Measurements from ENCODE around the gene AICDA. TPM values are rescaled to one million over a fixed set of nuclear protein-coding genes. Genes with fewer than 3 reads are reported as not detected.
"Not testable (repeated sequence)": the region's sequence is repeated elsewhere in the genome, so short reads cannot be mapped to it uniquely, and the experiment has no call there.

AICDA gene
- total RNA-seq, 1 donor from 2014 or later = 0.10 TPM

DNA sequence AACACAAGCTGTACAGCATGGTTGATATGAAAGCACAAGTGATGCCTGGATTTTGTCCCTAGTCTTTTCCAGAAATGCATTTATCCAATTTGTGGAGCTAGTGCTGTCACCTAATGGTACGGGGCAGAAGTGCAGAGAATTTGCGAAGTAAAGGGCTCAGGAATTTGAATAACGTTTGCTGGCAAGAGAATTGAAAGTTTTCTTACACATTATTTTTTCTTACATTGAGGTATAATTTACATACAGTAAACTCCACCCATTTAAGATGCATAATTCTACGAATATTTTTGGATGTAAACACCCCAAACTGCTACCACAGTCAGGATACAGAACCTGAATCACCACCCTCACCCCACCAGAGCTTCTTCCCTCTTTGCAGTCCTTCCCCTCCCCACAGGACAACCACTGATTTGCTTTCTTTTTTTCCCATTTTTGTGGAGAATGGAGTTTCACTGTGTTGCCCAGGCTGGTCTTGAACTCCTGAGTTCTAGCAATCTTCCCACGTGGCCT, 3.5 kb downstream of the AICDA start:
- peak; percentile 70 for DNase-seq

DNA sequence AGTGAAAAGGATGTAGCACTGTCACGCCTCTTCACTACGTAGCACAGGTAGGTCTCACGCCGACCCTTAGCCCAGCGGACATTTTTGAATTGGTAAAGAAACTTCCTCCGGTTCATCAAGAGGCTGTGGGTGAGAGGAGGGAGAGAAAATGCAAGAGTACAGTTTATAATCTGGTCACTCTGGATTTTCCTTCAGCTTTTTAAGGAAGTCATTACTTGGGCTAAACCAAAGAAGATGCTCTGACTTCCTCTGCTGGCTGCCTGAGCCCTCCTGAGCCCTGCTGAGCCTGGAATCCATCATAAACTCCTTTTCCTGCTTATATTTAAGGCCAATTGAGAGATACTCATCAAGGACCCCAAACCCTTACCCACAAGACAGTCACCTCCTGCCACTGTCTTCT, 5.8 kb downstream of the AICDA start:
- no peak for DNase-seq

DNA sequence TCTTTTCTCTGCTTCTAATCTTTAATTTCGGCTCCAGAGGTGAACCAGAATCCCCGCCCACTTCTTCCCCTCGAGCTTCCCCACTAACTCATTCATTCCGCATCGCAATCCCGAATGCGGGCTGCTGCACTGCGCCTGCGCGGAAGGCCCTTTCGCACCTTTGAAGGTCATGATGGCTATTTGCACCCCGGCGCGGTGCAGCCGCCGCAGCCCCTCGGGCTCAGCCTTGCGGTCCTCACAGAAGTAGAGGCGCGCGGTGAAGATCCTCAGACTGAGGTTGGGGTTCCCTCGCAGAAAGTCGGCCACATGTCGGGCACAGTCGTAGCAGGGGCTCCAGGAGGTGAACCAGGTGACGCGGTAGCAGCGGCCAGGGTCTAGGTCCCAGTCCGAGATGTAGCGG, 7.6 kb downstream of the AICDA start:
- no peak for DNase-seq

DNA sequence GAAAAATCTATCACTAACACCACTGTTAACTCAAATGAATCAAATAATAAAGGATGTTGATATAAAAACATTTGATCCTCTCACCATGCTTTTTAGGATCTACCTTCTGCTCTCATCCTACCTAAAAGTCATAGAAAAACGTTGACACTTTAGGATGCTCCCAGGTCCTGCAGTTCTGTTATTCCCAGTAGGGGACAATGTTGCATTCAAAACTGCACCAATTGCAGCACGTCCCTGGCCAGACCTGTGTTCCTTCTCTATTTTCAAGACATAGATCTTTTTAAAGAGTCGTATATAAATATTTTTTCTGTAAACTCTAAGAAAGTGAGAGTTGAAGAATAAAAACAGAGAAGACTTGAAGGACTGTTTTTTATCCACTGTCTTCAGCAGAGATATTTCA, 8.8 kb downstream of the AICDA start:
- no peak for DNase-seq

DNA sequence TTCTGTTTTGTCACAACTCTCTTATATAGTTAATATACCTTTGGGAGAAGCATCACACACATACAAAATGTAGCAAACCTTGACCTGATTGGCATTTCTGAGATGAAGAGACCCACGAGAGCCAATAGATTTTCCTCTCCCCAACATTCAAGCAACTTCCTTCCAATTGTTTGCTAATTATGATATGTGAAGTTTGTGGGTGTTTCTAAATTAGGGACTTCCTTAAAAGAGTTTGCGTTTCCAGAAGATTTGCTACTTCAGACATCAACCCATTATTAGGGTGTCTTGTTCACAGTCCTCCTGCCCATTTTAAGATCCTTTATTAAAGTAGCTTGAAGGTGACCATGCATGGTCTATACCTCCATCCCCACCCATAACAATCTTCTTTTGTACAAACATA, 9.4 kb downstream of the AICDA start:
- DNase-seq = no peak

DNA sequence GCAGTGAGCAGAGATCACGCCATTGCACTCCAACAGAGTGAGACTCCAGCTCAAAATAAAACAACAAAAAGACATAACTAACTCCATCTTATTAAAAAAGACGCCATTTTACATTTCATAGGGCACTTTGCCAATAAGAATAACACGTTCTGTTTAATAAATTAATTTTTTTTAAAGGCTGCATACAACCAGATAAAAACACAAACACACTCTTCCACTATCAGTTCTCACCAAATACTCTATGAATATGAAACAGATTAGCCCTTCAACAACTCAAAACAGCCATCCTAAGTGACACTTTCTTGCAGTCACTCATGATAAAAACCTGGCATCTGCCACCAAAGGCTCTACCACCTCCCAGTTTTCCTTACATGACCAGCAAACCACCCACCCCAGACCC, 16.1 kb downstream of the AICDA start:
- no peak for DNase-seq

DNA sequence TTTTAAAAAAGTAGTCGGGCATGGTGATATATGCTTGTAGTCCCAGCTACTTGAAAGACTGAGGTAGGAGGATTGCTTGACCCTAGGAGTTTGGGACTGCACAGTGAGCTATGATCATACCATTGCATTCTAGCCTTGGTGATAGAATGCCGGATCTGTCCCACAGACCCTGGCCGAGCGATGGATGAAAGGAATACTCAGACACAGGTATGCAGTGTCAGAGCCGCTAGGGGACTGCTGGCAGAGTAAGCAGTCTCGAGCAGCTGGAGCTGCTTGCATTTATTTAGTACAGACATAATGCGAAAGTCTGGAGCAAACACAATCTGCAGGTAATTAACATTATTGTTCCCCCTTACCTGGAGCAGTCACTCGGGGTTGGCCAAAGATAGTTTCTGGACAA, 18.6 kb downstream of the AICDA start:
- no peak for DNase-seq

DNA sequence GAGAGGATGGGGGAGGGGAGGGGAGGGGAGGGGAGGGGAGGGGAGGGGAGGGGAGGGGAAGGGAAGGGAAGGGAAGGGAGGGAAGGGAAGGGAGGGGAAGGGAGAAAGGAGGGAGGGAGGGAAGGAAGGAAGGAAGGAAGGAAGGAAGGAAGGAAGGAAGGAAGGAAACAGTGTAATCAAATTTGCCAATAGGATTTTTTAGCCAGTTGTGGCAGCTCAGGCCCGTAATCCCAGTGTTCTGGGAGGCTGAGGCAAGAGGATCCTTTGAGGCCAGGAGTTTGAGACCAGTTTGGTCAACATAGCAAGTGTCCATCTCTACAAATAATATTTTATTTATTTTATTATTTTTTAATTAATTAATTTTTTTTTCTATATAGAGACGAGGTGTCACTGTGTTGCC, 19.4 kb downstream of the AICDA start:
- no peak for DNase-seq

DNA sequence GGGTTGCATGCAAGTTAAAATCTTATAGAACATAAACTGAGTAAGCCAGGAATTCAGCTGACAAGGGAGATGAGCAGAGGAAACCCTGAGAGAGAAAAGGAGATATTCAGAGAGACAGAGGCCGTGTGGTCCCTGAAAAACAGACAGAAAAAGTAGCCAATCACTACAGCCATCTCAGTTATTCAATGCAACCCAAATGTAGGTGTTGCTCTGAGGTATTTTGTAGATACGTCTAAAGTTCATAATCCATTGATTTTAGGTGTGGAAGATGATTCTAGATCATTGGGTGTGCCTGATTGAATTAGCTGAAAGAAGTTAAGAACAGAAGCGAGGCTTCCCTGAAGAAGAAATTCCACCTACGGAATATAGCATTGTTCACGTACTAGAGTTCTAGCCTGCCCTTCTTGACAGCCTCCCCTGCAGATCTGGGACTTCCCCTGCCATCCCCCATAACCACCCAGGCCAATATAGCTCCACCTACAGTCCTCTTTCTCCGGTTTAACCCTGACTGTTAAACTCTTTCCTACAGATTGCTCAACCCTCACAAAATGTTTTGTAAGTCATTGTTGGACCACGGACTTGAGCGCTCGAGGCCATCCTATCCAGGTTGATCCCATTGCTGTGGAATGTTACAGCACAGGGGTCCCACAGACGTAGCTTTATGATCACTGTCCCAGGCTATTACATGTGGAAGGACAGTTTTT, 21.7 kb downstream of the AICDA start:
- DNase-seq = no peak

DNA sequence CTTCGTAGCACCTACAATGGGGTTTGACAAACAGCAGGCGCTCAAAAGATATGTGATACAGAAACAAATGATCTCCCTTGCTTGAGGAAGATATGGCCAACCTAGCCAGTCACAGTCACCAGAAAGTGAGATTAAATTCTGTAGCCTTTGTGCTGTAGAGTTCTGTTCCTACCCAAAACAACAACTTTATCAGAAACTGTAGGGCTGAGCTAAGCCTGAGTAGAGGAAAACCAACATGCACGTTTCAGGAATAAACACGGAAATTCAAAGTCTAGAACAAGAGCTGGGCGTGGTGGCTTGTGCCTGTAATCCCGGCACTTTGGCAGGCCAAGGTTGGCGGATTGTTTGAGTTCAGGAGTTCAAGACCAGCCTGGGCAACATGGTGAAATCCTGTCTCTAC, 23.0 kb downstream of the AICDA start:
- DNase-seq = no peak

DNA sequence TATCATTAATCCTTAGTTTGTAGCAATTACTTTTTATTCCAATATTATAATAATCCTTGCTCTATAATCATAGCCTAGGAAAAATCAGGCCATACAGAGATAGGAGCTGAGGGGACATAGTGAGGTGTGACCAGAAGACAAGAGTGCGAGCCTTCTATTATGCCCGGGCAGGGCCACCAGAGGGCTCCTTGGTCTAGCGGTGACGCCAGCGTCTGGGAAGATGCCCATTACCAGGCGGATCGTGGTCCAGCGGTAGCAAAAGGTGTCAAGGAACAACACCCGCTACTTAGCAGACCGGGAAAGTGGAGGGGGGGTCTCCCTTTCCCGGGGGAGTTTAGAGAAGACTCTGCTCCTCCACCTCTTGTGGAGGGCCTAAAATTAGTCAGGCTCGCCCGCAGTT, 28.2 kb downstream of the AICDA start:
- not testable (repeated sequence) for DNase-seq

DNA sequence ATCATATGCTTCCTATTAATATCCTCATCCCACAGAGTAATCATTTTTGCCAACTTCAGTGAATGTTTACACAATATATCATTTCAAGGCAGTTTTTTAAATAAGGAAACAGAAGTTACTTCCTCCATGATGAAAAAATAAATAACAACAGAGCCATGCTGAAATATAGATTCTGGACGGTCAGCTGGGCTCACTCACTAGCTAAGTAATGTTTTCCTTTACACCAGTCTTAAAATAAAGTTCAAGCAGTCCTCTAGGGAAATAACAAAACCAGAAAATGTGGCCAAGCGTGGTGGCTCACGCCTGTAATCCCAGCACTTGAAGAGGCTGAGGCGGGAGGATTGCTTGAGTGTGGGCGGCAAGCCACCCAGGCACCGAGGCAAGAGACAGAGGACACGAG, 28.7 kb downstream of the AICDA start:
- peak; percentile 3 for DNase-seq

DNA sequence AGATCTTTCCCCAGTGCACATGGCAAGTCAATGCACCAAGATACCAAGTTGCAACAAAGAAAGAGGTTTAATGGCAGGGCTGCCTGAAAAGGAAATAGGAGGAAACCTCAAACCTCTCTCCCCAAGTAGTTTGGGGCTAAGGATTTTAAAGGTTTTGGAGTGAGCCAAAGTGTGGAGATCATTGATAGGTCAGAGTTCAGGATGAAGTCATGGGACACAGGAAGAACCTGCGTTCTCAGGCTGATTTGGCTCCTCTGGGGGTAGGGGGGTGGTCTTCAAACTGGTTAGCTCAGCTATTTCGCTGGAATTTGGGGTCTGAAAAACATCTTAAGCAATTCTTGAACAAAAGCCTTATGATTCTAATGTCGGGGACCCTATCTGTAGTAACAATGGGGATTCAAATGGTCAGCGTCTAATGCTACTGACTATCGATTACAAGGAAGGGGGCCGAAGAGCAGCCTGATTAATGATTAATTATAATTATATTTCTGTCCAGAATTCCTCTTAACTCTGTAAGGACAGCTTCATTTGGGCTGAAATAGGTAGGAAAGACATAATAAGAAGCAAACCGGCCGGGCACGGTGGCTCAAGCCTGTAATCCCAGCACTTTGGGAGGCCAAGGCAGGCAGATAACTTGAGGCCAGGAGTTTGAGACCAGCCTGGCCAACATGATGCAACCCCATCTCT, 31.4 kb downstream of the AICDA start:
- DNase-seq = no peak

DNA sequence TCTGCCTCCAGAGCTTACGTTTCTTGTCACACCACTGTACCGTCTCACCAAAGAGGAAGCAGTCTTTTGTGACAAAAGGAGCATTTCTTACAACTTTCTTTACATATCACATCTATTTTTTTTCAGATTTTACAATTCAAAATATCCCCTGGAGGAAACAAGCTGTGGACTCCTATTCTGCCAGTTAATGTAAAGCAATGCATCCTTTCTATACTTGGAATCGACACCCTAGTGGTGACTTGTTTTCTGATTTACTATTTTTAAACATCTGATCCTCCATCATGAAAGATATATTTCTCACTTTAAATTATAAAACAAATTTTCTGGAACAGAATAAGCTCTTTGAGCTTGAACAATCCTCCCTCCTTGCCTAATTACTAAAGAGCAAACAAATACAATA, 34.8 kb downstream of the AICDA start:
- DNase-seq = no peak

DNA sequence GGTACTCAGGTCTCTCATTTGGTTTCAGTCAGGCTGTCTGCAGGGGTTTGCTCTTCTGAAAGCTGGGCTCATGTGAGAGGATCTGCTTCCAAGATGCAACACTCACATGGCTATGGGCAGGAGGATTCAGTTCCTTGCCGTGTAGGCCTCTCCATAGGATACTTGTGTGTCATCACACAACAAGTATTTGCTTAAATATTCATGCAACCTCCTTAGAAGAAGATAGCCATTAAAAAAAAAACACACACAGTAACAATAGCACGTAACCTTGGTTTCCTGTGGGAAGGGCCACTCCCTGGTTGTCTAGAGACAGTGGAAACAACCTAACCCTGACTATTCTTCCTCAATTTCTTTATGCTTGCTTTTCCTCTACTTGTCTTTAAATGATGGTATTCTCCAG, 40.2 kb downstream of the AICDA start:
- DNase-seq = no peak

DNA sequence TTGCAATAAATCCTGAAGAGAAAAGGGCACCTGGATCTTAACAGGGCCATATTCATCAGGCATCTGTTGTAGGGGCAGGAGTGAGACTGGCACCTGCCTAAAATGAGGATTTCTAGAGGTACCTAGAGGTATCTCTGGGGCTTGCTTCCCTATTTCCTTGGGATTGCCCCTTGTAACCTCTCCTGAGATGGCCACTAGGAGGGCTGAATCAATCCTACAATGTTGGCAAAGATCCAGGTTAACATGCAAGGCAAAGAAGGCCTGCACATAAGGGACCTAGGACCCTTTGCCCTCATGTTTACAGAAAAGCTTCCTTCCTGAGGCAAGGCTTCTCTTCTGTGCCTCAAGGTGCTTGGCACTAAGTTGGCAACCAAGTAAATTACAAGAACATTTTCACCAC, 46.1 kb downstream of the AICDA start:
- no peak for DNase-seq

DNA sequence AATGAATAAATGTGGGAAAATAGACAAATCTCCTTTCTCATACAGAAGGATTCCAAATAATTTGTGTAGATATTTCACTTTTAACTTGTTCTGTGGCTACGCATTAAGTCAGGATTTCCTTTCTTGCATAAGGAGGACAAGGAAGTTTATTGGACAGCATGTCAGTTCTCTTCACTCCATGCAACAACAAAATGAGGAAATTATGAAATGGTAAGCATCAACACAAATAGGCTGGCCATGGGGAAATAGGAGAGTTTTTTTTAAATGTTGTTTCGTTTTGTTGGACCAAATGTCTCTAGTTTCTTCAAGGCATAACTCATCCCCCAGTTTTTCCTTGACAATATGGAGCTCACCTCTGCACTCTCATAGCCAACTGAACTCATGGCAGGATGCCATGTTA, 46.6 kb downstream of the AICDA start:
- not testable (repeated sequence) for DNase-seq

DNA sequence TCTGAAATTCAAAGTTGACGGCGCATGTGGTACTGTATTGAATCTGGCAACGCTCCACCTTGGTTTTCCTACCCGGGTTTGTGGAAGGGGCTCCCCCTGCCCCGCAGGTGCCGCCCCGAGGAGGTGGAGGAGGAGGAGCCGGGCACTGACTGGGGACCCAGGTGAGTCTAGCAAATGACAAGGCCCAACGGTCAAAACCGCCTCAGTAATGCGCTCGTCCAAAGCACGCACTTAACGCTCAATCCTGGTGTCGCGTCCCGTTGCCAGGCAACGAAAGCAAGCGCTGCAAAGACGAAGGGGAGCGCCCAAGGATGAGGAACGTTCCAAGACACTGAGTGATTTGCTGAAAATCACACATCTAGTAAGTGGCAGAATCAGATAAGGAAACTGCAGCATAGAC, 48.0 kb downstream of the AICDA start:
- no peak for DNase-seq

DNA sequence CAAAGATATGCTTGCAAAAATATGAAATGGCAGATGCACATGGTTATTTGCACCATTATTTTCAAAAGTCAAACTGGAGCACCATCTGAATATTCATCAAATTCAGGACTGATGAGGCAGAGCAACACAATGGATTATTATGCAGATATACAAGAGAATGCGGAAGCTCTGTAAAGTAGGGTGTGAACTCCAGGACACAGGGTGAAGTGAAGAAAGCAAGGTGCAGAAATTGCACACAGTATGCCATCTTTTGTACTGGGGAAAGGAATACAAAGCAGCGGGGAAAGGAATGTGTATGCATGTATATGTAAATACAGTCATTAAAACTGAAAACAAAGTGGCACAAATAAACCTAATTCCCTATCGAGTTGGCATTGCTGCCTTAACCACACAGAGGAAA, 49.3 kb downstream of the AICDA start:
- no peak for DNase-seq

DNA sequence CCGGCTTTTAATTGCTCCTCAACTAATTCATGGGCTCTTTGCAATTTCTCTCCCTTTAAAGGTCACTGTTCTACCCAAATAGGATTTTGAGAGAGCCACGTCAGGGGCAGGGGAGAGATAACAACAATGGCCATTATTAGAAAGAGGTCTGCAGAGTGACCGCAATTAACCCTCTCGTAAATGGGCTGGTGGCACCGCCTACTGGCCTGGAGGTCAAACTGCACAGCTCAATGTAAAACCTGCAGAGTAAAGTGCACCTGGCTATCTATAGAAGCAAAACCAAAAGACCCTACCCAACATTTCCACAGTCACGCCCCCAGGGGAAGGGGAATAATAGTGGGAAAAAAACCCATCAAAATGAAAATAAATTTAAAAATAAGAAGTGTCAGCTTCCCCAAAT, 50.3 kb downstream of the AICDA start:
- no peak for DNase-seq

DNA sequence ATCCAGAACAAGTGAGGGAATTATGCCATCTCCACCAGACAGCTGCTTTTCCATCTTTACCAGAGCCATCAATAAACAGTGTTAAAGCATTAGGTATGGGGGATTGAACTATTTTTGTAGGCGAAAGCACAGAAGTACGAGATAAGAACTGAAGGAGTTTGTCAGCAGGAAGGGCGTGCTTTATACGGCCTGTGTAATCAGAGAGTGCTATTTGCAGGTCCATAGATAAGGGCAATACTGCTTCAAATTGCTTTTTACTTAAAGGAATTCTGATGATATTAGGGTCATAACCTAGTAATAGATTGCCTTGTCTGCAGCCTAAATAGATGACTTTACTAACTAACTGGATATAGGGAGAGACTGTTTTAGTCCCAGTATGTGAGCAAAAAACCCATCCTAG, 51.6 kb downstream of the AICDA start:
- no peak for DNase-seq

DNA sequence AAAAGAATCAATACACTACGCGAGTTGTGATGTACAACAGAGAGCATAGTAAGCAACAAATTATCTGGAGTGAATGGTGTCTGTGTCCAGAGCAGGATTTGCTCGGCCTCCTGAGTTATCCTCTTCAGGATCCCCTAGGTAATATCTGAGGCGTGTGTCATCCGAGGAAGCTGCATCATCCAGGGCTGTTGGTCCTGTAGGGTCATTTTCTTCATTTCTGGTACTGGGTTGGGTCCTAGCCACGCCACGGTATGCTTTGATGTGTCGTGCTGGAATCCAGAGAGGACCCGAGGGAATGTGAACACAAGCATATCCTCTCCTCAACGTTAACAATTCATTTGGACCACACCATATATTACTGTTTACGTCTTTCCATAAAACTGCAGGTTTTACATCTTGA, 53.0 kb downstream of the AICDA start:
- DNase-seq = no peak

DNA sequence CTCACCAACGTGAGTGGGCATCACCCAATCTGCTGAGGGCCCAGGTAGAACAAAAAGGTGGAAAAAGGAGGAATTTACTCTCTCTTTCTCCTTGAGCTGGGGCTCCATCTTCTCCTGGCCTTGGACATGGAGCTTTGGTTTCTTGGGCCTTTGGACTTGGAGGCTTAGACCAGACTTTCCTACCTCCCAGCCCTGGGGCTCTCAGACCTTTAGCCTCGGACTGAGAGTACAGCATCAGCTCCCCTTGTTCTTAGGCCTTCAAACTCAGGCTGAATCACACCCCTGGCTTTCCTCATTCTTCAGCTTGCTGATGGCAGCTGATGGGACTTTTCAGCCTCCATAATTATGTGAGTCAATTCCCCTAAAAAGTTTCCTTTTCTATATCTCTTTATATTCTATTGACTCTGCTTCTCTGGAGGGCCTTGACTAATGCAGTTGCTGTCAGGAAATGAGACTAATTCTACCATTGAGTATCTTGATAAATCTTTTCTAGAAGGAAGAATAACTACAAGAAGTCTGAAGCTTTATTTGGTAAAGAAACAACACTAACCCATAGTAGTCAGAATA, 56.0 kb downstream of the AICDA start:
- DNase-seq = no peak
